Osteoblast (primary cell): ENCODE data around the gene S100A5. TPM values are rescaled to one million over a fixed set of nuclear protein-coding genes. Genes with fewer than 3 reads are reported as not detected.
"Not testable (repeated sequence)": the region's sequence is repeated elsewhere in the genome, so short reads cannot be mapped to it uniquely, and the experiment has no call there.

ENCODE experiments used
- DNase-seq: peaks from one replicate; pipeline ENCODE4 v3.0.0; 2011; ENCODE audit warnings: low spot score, mixed read lengths; ENCODE audit not compliant: insufficient read length; ENCODE audit errors: missing footprints
- H2AFZ ChIP-seq: 2 replicates; pipeline ENCODE4 v1.6.0; 2011; ENCODE audit warnings: mild to moderate bottlenecking, low read length
- H3K27ac ChIP-seq: 2 replicates; pipeline ENCODE4 v1.5.1; 2011; ENCODE audit warnings: mild to moderate bottlenecking, low read depth, low read length, moderate library complexity
- H3K27me3 ChIP-seq: 2 replicates; pipeline ENCODE4 v1.6.0; 2012; ENCODE audit warnings: mild to moderate bottlenecking, control low read depth, inconsistent platforms, low read length, moderate library complexity; ENCODE audit not compliant: insufficient read depth
- H3K36me3 ChIP-seq: 2 replicates; pipeline ENCODE4 v1.5.1; 2011; ENCODE audit warnings: mild to moderate bottlenecking, low read length, control low read depth, moderate library complexity; ENCODE audit not compliant: insufficient read depth
- H3K4me1 ChIP-seq: 2 replicates; pipeline ENCODE4 v1.5.1; 2011; ENCODE audit warnings: mild to moderate bottlenecking, low read length, control low read depth, moderate library complexity; ENCODE audit not compliant: insufficient read depth
- H3K4me2 ChIP-seq: 2 replicates; pipeline ENCODE4 v1.6.0; 2011; ENCODE audit warnings: mild to moderate bottlenecking, low read length; ENCODE audit not compliant: insufficient read depth
- H3K4me3 ChIP-seq: fragments of 200-600 bp; sonication (generic); 3 replicates; pipeline ENCODE4 v1.5.1; 2012; ENCODE audit warnings: mild to moderate bottlenecking, low read length, inconsistent platforms; ENCODE audit not compliant: insufficient read depth
- H3K79me2 ChIP-seq: 2 replicates; pipeline ENCODE4 v1.6.0; 2012; ENCODE audit warnings: mild to moderate bottlenecking, low read length, control low read depth, inconsistent platforms; ENCODE audit not compliant: insufficient read depth
- H3K9me3 ChIP-seq: 2 replicates; pipeline ENCODE4 v1.5.1; 2011; ENCODE audit warnings: low read depth, low read length, control low read depth
- H4K20me1 ChIP-seq: 2 replicates; pipeline ENCODE4 v1.6.0; 2012; ENCODE audit warnings: mild to moderate bottlenecking, low read length, control low read depth; ENCODE audit not compliant: insufficient read depth
- total RNA-seq: library from RNA; depleted of rRNA; stranded (reverse); fragments of >200 nt; gene quantifications from 2 replicates; pipeline ENCODE4 v1.2.3, GENCODE V29; 2012
- TF ChIP-seq, protein P1 (sequence below): IDR thresholded peaks from 2 replicates; pipeline ENCODE4 v1.5.1; 2011; ENCODE audit warnings: mild to moderate bottlenecking, low read depth, low read length, moderate library complexity; ENCODE audit errors: extremely low read depth

Gene S100A5
- total RNA-seq, 1 donor, result not detected

DNA sequence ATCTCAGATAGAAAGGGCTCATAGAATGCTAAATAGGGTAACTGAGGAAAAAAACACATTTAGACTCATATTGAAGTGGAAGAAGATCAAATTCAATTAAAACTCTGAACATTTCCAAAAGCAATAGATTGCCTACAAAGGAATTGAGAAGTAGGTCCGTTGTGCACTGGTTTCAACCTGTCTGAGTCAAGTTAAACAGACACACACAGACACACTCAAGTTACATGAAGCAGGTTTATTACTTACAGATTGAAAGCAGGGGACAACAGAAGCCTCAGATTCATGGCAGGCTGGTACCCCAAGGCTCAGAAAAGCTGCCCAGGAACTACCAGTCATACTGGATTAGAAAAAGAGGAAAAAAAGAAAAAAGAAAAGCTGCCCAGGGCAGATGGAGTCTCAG, 45.6 kb upstream of the S100A5 start:
- no peak for DNase-seq
- Histone ChIP-seq H3K4me3 (no peak overlapping the region), H2AFZ (no peak overlapping the region), H3K9me3 (no peaks in the 10 kb centered on the region), H3K4me2 (no peak overlapping the region), H3K36me3 (no peaks in the 10 kb centered on the region), H4K20me1 (no peaks in the 10 kb centered on the region), H3K4me1 (peaks cover 9% of the 10 kb centered on the region), H3K27ac (no peak overlapping the region), H3K27me3 (no peaks in the 10 kb centered on the region), H3K79me2 (no peaks in the 10 kb centered on the region)
- TF ChIP-seq, protein P1, sequence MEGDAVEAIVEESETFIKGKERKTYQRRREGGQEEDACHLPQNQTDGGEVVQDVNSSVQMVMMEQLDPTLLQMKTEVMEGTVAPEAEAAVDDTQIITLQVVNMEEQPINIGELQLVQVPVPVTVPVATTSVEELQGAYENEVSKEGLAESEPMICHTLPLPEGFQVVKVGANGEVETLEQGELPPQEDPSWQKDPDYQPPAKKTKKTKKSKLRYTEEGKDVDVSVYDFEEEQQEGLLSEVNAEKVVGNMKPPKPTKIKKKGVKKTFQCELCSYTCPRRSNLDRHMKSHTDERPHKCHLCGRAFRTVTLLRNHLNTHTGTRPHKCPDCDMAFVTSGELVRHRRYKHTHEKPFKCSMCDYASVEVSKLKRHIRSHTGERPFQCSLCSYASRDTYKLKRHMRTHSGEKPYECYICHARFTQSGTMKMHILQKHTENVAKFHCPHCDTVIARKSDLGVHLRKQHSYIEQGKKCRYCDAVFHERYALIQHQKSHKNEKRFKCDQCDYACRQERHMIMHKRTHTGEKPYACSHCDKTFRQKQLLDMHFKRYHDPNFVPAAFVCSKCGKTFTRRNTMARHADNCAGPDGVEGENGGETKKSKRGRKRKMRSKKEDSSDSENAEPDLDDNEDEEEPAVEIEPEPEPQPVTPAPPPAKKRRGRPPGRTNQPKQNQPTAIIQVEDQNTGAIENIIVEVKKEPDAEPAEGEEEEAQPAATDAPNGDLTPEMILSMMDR, result no peak

DNA sequence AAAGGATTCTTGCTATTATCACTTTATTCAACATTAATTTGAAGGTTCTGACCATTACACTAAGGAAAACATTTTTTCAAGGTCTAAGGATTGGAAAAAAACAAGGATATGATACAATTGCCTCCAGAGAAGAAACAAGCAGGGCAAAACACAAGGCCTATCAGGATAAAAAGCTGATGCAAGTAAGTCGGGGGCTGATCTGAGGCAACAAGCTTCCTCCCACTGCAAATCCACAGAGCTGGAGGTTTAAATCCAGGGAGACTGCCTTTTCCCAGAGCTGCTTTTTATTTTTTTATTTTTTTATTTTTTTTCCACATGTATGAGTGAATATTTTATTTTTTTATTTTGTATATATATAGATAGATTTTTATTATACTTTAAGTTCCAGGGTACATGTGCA, 44.3 kb upstream of the S100A5 start:
- TF ChIP-seq, protein P1, result no peak

DNA sequence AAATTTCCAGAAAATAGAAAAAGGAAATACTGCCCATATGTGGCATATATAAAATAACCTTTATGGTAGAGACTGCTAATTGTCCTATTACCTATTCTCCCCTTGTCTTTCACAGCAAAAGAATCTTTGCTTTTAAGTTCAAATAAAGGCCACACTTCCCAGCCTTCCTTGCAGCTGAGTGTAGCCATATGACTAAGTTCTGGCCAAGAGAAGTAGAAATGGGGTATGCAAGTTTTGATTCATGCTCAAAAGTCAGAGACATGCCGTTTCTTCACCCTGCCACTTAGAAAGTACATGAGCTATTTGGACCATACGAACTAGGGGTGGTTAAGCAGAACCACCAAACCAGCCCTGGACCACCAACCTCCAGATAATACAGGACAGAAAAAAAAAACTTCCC, 43.2 kb upstream of the S100A5 start:
- no peak overlapping the region for H3K4me3 ChIP-seq
- H3K4me1 ChIP-seq, result peaks cover 10% of the 10 kb centered on the region
- no peaks in the 10 kb centered on the region for H3K9me3 ChIP-seq
- no peaks in the 10 kb centered on the region for H4K20me1 ChIP-seq
- no peaks in the 10 kb centered on the region for H3K79me2 ChIP-seq
- peak; percentile 74 for DNase-seq
- H3K27ac ChIP-seq, result no peak overlapping the region
- peak overlapping the region; percentile 41 for H2AFZ ChIP-seq
- H3K36me3 ChIP-seq, result no peaks in the 10 kb centered on the region
- H3K4me2 ChIP-seq, result no peak overlapping the region
- H3K27me3 ChIP-seq, result no peaks in the 10 kb centered on the region
- TF ChIP-seq, protein P1, result no peak

More for the DNA sequence above, 44.3 kb upstream of the S100A5 start:
- Histone ChIP-seq H3K27ac (no peak overlapping the region), H3K79me2 (no peaks in the 10 kb centered on the region), H3K4me3 (no peak overlapping the region), H4K20me1 (no peaks in the 10 kb centered on the region), H3K36me3 (no peaks in the 10 kb centered on the region), H3K4me2 (no peak overlapping the region), H3K4me1 (peaks cover 9% of the 10 kb centered on the region), H2AFZ (no peak overlapping the region), H3K27me3 (no peaks in the 10 kb centered on the region), H3K9me3 (no peaks in the 10 kb centered on the region)
- DNase-seq, result no peak

DNA sequence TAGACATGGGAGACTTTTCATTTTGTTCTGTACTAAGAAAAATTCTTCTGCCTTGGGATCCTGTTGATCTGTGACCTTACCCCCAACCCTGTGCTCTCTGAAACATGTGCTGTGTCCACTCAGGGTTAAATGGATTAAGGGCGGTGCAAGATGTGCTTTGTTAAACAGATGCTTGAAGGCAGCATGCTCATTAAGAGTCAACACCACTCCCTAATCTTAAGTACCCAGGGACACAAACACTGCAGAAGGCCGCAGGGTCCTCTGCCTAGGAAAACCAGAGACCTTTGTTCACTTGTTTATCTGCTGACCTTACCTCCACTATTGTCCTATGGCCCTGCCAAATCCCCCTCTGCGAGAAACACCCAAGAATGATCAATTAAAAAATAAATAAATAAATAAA, 42.8 kb upstream of the S100A5 start:
- not testable (repeated sequence) for H3K27me3 ChIP-seq, H4K20me1 ChIP-seq, H3K36me3 ChIP-seq, H3K9me3 ChIP-seq, H2AFZ ChIP-seq, H3K79me2 ChIP-seq, H3K27ac ChIP-seq, H3K4me2 ChIP-seq, DNase-seq, H3K4me3 ChIP-seq
- H3K4me1 ChIP-seq, result peaks cover 14% of the 10 kb centered on the region

DNA sequence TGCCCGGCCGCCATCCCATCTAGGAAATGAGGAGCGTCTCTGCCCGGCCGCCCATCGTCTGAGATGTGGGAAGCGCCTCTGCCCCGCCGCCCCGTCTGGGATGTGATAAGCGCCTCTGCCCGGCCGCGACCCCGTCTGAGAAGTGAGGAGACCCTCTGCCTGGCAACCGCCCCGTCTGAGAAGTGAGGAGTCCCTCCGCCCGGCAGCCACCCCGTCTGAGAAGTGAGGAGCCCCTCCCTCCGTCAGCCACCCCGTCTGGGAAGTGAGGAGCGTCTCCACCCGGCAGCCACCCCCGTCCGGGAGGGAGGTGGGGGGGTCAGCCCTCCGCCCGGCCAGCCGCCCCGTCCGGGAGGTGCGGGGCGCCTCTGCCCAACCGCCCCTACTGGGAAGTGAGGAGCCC, 42.1 kb upstream of the S100A5 start:
- not testable (repeated sequence) for H2AFZ ChIP-seq, H3K79me2 ChIP-seq, DNase-seq, H3K4me2 ChIP-seq, H3K36me3 ChIP-seq, H3K27ac ChIP-seq, H4K20me1 ChIP-seq, H3K4me3 ChIP-seq, H3K9me3 ChIP-seq, H3K27me3 ChIP-seq
- H3K4me1 ChIP-seq, result peaks cover 21% of the 10 kb centered on the region
